ENCODE data around the gene BRPF3.

DNA sequence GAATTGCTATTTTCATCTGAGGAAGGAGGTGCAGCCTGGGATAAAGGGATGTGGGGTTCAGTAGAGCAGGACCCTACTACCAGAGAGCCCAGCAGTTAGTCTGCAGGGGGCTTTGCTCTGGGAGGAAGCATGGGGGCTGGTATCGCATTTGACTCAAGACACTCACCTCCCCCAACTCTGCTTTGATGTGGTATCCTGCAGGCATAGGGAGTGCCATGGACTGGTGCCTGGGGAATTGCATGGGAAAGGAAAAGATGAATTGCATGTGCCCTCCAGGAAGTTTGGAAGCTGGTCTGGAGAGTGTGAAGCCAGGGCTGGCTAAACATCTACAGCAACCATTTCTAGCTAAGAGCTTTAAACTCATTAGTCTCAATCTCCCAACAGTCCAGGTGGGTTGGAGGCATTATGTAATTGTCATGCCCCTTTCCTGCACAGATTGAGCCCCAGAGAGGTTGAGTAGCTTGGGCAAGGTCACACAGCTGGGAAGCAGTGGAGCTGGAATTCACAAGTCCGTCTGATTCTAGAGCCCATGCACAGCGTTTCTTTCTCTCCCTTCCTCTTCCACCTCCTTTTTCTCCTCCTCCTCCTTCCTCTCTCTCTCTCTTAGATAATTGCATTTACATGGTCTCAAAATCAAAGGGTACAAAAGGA lies 47.1 kb downstream of the BRPF3 start:
- TF ChIP-seq, protein P1, sequence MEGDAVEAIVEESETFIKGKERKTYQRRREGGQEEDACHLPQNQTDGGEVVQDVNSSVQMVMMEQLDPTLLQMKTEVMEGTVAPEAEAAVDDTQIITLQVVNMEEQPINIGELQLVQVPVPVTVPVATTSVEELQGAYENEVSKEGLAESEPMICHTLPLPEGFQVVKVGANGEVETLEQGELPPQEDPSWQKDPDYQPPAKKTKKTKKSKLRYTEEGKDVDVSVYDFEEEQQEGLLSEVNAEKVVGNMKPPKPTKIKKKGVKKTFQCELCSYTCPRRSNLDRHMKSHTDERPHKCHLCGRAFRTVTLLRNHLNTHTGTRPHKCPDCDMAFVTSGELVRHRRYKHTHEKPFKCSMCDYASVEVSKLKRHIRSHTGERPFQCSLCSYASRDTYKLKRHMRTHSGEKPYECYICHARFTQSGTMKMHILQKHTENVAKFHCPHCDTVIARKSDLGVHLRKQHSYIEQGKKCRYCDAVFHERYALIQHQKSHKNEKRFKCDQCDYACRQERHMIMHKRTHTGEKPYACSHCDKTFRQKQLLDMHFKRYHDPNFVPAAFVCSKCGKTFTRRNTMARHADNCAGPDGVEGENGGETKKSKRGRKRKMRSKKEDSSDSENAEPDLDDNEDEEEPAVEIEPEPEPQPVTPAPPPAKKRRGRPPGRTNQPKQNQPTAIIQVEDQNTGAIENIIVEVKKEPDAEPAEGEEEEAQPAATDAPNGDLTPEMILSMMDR (IDR thresholded peaks at IDR 0.05), result no peak
- no peak for TF ChIP-seq ZFX (IDR thresholded peaks at IDR 0.05; ENCODE audit: borderline replicate concordance)
